ENCODE data around the gene CCDC57. TPM values are rescaled to one million over a fixed set of nuclear protein-coding genes. Genes with fewer than 3 reads are reported as not detected.

CCDC57 gene
- total and polyA plus RNA-seq, 9 of the 15 experiments (the other 6 are each of a cell fraction or from before 2014, with no cell fraction given), result 0.83 to 36.2 (median 13.6) TPM

- TF ChIP-seq ZBTB40 (IDR thresholded peaks at IDR 0.05) (no peak), ZBTB40 (CRISPR knock-in tag; IDR thresholded peaks at IDR 0.05) (no peak), AFF1 (IDR thresholded peaks at IDR 0.05; ENCODE audit: low read depth in 1 of 2, partially characterized antibody in 2 of 2) (no peak), RBM22 (IDR thresholded peaks at IDR 0.05; ENCODE audit: low read depth, low read length, poor library complexity, severe bottlenecking) (peak; percentile 89), MYNN (IDR thresholded peaks at IDR 0.05) (peak; percentile 45; the same call in 1 of the 2 replicates), MYNN (CRISPR knock-in tag; IDR thresholded peaks at IDR 0.05) (no peak), POLR2G (IDR thresholded peaks at IDR 0.05; ENCODE audit: low read depth, low read length) (peak; percentile 70), THRA (IDR thresholded peaks at IDR 0.05) (no peak), NFIC (IDR thresholded peaks at IDR 0.05) (0 out of 2 replicates have a peak, but pooled peaks have one; percentile 6), PPARD (CRISPR knock-in tag; IDR thresholded peaks at IDR 0.05) (no peak)
Measured at GRCh38 chr17:82076785-82077591, 135.7 kb downstream of the CCDC57 start (continued).
